Keratinocyte (primary cell): ENCODE measurements around the gene CDK5RAP3. TPM values are rescaled to one million over a fixed set of nuclear protein-coding genes. Genes with fewer than 3 reads are reported as not detected.

Source experiments
- DNase-seq: peaks from one replicate; pipeline ENCODE4 v3.0.0-alpha.2; 2011; ENCODE audit warnings: low read depth, missing footprints, low spot score
- FAIRE-seq: peaks from 2 replicates; lab custom pipeline; 2011; peaks lifted over from hg19 to GRCh38; lab: Jason Lieb, UNC
- H2AFZ ChIP-seq: 2 replicates; pipeline ENCODE4 v1.6.0; 2012; ENCODE audit warnings: low read length, control low read depth, inconsistent platforms; ENCODE audit not compliant: control insufficient read depth
- H3K27ac ChIP-seq: 2 replicates; pipeline ENCODE4 v1.5.1; 2011; ENCODE audit warnings: low read length; ENCODE audit not compliant: control insufficient read depth, insufficient read depth
- H3K27me3 ChIP-seq: 3 replicates; pipeline ENCODE4 v1.6.0; 2011; ENCODE audit warnings: low read length; ENCODE audit not compliant: control insufficient read depth, insufficient read depth; ENCODE audit errors: extremely low read depth
- H3K36me3 ChIP-seq, 2 experiments: 2 replicates in 1 of 2; 3 replicates in 1 of 2; pipeline ENCODE4 v1.5.1; 2011; ENCODE audit warnings: low read length in 2 of 2, mild to moderate bottlenecking in 1 of 2; ENCODE audit not compliant: control insufficient read depth in 2 of 2, insufficient read depth in 2 of 2; ENCODE audit errors: extremely low read depth in 1 of 2
- H3K4me1 ChIP-seq: 3 replicates; pipeline ENCODE4 v1.5.1; 2011; ENCODE audit warnings: low read length; ENCODE audit not compliant: control insufficient read depth, insufficient read depth; ENCODE audit errors: extremely low read depth
- H3K4me2 ChIP-seq: 3 replicates; pipeline ENCODE4 v1.6.0; 2011; ENCODE audit warnings: low read depth, low read length; ENCODE audit not compliant: control insufficient read depth, insufficient read depth; ENCODE audit errors: extremely low read depth
- H3K4me3 ChIP-seq, 3 experiments: fragments of 200-600 bp in 1 of 3; sonication (generic) in 1 of 3; 2 replicates in 2 of 3; 3 replicates in 1 of 3; pipeline ENCODE4 v1.5.1; 2011 to 2016; ENCODE audit warnings: low read length in 3 of 3, mild to moderate bottlenecking in 3 of 3, control low read depth in 2 of 3, inconsistent platforms in 1 of 3, low read depth in 1 of 3, mixed read lengths in 1 of 3, mixed run types in 1 of 3, moderate library complexity in 1 of 3; ENCODE audit not compliant: control insufficient read depth in 2 of 3, insufficient read depth in 2 of 3; ENCODE audit errors: extremely low read depth in 1 of 3
- H3K79me2 ChIP-seq: 2 replicates; pipeline ENCODE4 v1.6.0; 2012; ENCODE audit warnings: low read length; ENCODE audit not compliant: control insufficient read depth, insufficient read depth
- H3K9ac ChIP-seq: 3 replicates; pipeline ENCODE4 v1.6.0; 2011; ENCODE audit warnings: low read length; ENCODE audit not compliant: control insufficient read depth, insufficient read depth; ENCODE audit errors: extremely low read depth
- H3K9me1 ChIP-seq: 3 replicates; pipeline ENCODE4 v1.6.0; 2011; ENCODE audit warnings: low read length; ENCODE audit not compliant: control insufficient read depth, insufficient read depth; ENCODE audit errors: extremely low read depth
- H3K9me3 ChIP-seq: 2 replicates; pipeline ENCODE4 v1.5.1; 2012; ENCODE audit warnings: low read depth, low read length; ENCODE audit not compliant: control insufficient read depth
- H4K20me1 ChIP-seq: 3 replicates; pipeline ENCODE4 v1.6.0; 2011; ENCODE audit warnings: low read length; ENCODE audit not compliant: control insufficient read depth, insufficient read depth; ENCODE audit errors: extremely low read depth
- CTCF ChIP-seq, 3 experiments: IDR thresholded peaks in 1 of 3; conservative IDR thresholded peaks in 1 of 3; optimal IDR thresholded peaks in 1 of 3; 2 replicates in 2 of 3; 3 replicates in 1 of 3; pipeline versions ENCODE3 to v1.5.1; 2011; ENCODE audit warnings: low read length in 3 of 3, mild to moderate bottlenecking in 3 of 3, moderate library complexity in 2 of 3, control low read depth in 1 of 3, inconsistent platforms in 1 of 3; ENCODE audit not compliant: insufficient read depth in 2 of 3; ENCODE audit errors: extremely low read depth in 1 of 3
- EZH2 ChIP-seq: IDR thresholded peaks from one replicate; pipeline ENCODE4 v1.6.1; 2012; ENCODE audit warnings: inconsistent platforms, mild to moderate bottlenecking, low read length, moderate library complexity
- dilution Hi-C: fragments of 300-500 bp; cut with MboI; formaldehyde crosslinking; loops from one replicate; pipeline ENCODE4 v1.7.0; 2020; ENCODE audit warnings: low sequenced_read_pairs; ENCODE audit not compliant: extremely low pct_ligation_motif_present
- polyA plus RNA-seq, 5 experiments: library from polyadenylated mRNA; depleted of rRNA in 3 of 5; stranded (reverse) in 3 of 5; stranded (forward) in 1 of 5; unstranded in 1 of 5; fragments of >200 nt; gene quantifications; 1 replicate in 1 of 5; 2 replicates in 3 of 5; 3 replicates in 1 of 5; pipeline versions ENCODE4 v1.2.1 to v1.2.3, GENCODE V29; 2011 to 2012; ENCODE audit warnings: missing spikeins in 2 of 5, low read depth in 1 of 5, low replicate concordance in 1 of 5

Gene CDK5RAP3
- polyA plus RNA-seq, 1 donor (not counting 4 experiments of a cell fraction or from before 2014, with no cell fraction given) = 63.9 TPM

GRCh38 chr17:48026502-48027321, 55.8 kb downstream of the CDK5RAP3 start:
- dilution Hi-C loops = no loop called here
- Histone ChIP-seq H3K27ac (peak overlapping the region; percentile 85), H3K79me2 (no peaks in the 10 kb centered on the region), H3K9ac (peak overlapping the region; percentile 59), H3K9me3 (no peaks in the 10 kb centered on the region), H3K27me3 (no peaks in the 10 kb centered on the region), H3K4me2 (peak overlapping the region; percentile 97), H3K36me3 (no peaks in the 10 kb centered on the region), H3K4me3 (peak overlapping the region in 1 of 3 experiments; percentile 89), H3K4me1 (peaks cover 48% of the 10 kb centered on the region), H4K20me1 (no peaks in the 10 kb centered on the region), H3K9me1 (peaks cover 3% of the 10 kb centered on the region), H2AFZ (peak overlapping the region; percentile 66)
- FAIRE-seq = peak; percentile 76
- peak; percentile 98 for DNase-seq
- peak; percentile 98 to 99 (median 98) for TF ChIP-seq CTCF (optimal IDR thresholded peaks at IDR 0.05 in 1 of 3, IDR thresholded peaks at IDR 0.05 in 1 of 3, conservative IDR thresholded peaks at IDR 0.05 in 1 of 3; ENCODE audit: extremely low read depth in 1 of 3, insufficient read depth in 2 of 3, low read length in 3 of 3)
- TF ChIP-seq EZH2 = no peak

- Histone ChIP-seq H4K20me1 (no peaks in the 10 kb centered on the region), H3K36me3 (no peaks in the 10 kb centered on the region), H3K27me3 (no peaks in the 10 kb centered on the region), H3K4me2 (no peak overlapping the region), H3K9me3 (no peaks in the 10 kb centered on the region), H3K9ac (no peak overlapping the region), H3K9me1 (peaks cover 3% of the 10 kb centered on the region), H3K79me2 (no peaks in the 10 kb centered on the region), H3K27ac (no peak overlapping the region), H3K4me1 (peaks cover 48% of the 10 kb centered on the region), H2AFZ (no peak overlapping the region), H3K4me3 (no peak overlapping the region)
- dilution Hi-C loops = no loop called here
- TF ChIP-seq EZH2 (no peak), CTCF (optimal IDR thresholded peaks at IDR 0.05 in 1 of 3, IDR thresholded peaks at IDR 0.05 in 1 of 3, conservative IDR thresholded peaks at IDR 0.05 in 1 of 3; ENCODE audit: extremely low read depth in 1 of 3, insufficient read depth in 2 of 3, low read length in 3 of 3) (no peak)
- FAIRE-seq (no peak), DNase-seq (no peak)
These were observed 56.5 kb downstream of the CDK5RAP3 start for GRCh38 chr17:48027322-48027981.
